Loucy (cell line): ENCODE measurements around the gene SRC.

ENCODE experiments used
- EZH2phosphoT487 ChIP-seq: fragments of 200-600 bp; IDR thresholded peaks from 2 replicates; pipeline ENCODE4 v1.6.1; 2018; ENCODE audit warnings: antibody characterized with exemption, mild to moderate bottlenecking, moderate library complexity, borderline replicate concordance
- TF ChIP-seq, protein P1 (sequence below): fragments of 200-600 bp; sonication (generic); conservative IDR thresholded peaks from 2 replicates; pipeline ENCODE4 v1.5.1; 2014; ENCODE audit warnings: mild to moderate bottlenecking, antibody characterized with exemption, low read length

DNA sequence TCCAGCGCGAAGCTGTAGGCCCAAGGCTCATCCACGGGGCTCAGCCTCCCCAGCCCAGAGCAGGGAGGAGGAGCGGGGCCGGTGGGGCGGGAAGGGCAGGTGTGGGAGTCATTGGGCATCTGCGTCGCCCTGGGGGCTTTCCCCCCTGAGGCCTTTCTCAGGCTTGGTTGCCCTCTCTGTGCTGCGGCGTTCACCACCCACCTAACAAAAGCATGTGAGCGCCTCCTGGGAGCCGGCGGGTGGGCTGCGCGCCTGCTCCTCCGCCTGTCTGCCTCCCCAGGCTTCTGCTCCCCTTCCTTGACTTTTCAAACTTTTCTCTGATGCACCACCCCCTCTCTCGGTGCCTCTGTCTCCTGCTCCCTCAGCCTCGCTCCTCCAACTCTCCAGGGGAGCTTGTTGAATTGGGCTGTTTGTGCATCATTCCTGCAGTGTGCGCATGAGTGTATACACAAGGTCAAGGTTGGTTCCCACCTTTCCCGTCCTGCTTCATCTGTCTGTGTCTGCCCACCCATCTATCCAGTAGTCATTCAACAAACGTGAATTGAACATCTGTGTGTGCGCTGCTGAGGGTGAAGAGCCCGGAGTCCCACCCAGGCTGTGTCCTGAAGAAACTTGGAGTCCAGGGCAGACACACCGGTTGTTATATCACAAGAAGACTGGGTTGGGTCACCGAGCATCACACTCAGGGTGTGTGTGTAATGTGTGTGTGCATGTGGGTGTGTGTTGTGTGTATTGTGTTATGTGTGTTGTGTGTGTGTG lies 92.7 kb downstream of the SRC start:
- TF ChIP-seq, protein P1, sequence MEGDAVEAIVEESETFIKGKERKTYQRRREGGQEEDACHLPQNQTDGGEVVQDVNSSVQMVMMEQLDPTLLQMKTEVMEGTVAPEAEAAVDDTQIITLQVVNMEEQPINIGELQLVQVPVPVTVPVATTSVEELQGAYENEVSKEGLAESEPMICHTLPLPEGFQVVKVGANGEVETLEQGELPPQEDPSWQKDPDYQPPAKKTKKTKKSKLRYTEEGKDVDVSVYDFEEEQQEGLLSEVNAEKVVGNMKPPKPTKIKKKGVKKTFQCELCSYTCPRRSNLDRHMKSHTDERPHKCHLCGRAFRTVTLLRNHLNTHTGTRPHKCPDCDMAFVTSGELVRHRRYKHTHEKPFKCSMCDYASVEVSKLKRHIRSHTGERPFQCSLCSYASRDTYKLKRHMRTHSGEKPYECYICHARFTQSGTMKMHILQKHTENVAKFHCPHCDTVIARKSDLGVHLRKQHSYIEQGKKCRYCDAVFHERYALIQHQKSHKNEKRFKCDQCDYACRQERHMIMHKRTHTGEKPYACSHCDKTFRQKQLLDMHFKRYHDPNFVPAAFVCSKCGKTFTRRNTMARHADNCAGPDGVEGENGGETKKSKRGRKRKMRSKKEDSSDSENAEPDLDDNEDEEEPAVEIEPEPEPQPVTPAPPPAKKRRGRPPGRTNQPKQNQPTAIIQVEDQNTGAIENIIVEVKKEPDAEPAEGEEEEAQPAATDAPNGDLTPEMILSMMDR: no peak
- no peak for TF ChIP-seq EZH2phosphoT487
